Esophagus squamous epithelium (tissue), 5 donors: ENCODE data around the gene TIMM17A. TPM values are rescaled to one million over a fixed set of nuclear protein-coding genes. Genes with fewer than 3 reads are reported as not detected.

ENCODE experiments used
- DNase-seq: peaks from one replicate; lab custom pipeline; 2025; lab: John Stamatoyannopoulos, UW
- H3K27ac ChIP-seq, 4 donors: fragments of 200-600 bp; sonication (generic); one replicate each; pipeline ENCODE4 v1.5.1; 2016 to 2019; ENCODE audit warnings: mild to moderate bottlenecking in 1 of 4
- H3K27me3 ChIP-seq, 4 donors: fragments of 200-600 bp; sonication (generic); 1 replicate in 3 of 4; 2 replicates in 1 of 4; pipeline versions ENCODE4 v1.5.1 to v1.6.0; 2017 to 2021; ENCODE audit warnings: antibody characterized with exemption in 1 of 4
- H3K36me3 ChIP-seq, 3 donors: fragments of 200-600 bp; sonication (generic); one replicate each; pipeline ENCODE4 v1.5.1; 2016 to 2019
- H3K4me1 ChIP-seq, 3 donors: fragments of 200-600 bp; sonication (generic); one replicate each; pipeline ENCODE4 v1.5.1; 2017 to 2019
- H3K4me3 ChIP-seq, 4 donors: fragments of 200-600 bp; sonication (generic); 1 replicate in 3 of 4; 2 replicates in 1 of 4; pipeline ENCODE4 v1.5.1; 2016 to 2019; ENCODE audit warnings: mild to moderate bottlenecking in 2 of 4, moderate library complexity in 1 of 4
- H3K9me3 ChIP-seq, 3 donors: fragments of 200-600 bp; sonication (generic); one replicate each; pipeline ENCODE4 v1.5.1; 2016 to 2019
- POLR2A ChIP-seq, 4 donors: fragments of 450-650 bp; IDR thresholded peaks; one replicate each; pipeline ENCODE4 v1.6.1; 2017; ENCODE audit warnings: antibody characterized with exemption in 4 of 4, mild to moderate bottlenecking in 4 of 4, moderate library complexity in 3 of 4
- WGBS, 2 donors: methylation state at CpG; one replicate each; pipeline ENCODE4 v1.1.5; 2018; 5-methylcytosine and 5-hydroxymethylcytosine counted together
- intact Hi-C: fragments of 100-400 bp; cut with DNase I; formaldehyde crosslinking; loops from one replicate; pipeline ENCODE4 v1.15.0; 2022
- total RNA-seq, 4 donors: library from RNA; depleted of rRNA; stranded (reverse); fragments of >200 nt; gene quantifications; one replicate each; pipeline ENCODE4 v1.1.0, GENCODE V29; 2016
- TF ChIP-seq, protein P1 (sequence below), 6 experiments: fragments of 450-650 bp in 4 of 6; fragments of 200-600 bp in 2 of 6; sonication (generic) in 2 of 6; IDR thresholded peaks; one replicate each; pipeline ENCODE4 v1.5.1; 2016 to 2019; ENCODE audit warnings: antibody characterized with exemption in 6 of 6, mild to moderate bottlenecking in 4 of 6, moderate library complexity in 4 of 6
- donor health status: DM: yes; HTN: yes; CAD: no.

The TIMM17A gene
- total RNA-seq, 4 donors from 2014 or later = 18.7 to 44.6 (median 34.6) TPM

DNA sequence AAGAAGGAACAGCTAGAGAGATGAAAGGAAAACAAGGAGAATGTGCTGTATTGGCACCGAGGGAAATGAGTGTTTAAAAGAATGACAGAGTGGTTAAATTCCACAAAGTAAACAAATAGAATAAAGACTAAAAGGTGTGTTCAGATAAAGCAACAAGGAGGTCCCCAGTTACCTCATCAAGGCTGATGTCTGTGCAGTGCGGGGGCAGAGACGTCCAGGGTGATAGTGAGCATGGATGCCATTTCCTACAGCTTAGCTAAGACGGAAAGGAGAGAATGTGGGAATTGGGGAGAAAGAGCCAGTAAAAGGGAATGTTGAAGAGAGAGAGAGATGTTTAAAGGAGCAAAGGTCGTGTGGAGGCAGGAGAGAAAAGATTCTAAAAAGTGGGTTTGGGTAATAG, 24.5 kb upstream of the TIMM17A start:
- WGBS, 2 donors = 50 to 56% methylated on average over 5 of the region's 5 CpGs
- Histone ChIP-seq H3K4me3 (no peak overlapping the region), H3K27ac (peak overlapping the region in 3 of 4 donors; percentile 8 to 55 (median 30)), H3K27me3 (no peaks in the 10 kb centered on the region), H3K9me3 (no peaks in the 10 kb centered on the region), H3K4me1 (peaks cover 0 to 44% (median 7%) of the 10 kb centered on the region in 3 donors), H3K36me3 (no peaks in the 10 kb centered on the region)
- no peak for DNase-seq
- intact Hi-C loops = no loop called here
- TF ChIP-seq POLR2A (IDR thresholded peaks at IDR 0.05) = no peak
- TF ChIP-seq, protein P1, sequence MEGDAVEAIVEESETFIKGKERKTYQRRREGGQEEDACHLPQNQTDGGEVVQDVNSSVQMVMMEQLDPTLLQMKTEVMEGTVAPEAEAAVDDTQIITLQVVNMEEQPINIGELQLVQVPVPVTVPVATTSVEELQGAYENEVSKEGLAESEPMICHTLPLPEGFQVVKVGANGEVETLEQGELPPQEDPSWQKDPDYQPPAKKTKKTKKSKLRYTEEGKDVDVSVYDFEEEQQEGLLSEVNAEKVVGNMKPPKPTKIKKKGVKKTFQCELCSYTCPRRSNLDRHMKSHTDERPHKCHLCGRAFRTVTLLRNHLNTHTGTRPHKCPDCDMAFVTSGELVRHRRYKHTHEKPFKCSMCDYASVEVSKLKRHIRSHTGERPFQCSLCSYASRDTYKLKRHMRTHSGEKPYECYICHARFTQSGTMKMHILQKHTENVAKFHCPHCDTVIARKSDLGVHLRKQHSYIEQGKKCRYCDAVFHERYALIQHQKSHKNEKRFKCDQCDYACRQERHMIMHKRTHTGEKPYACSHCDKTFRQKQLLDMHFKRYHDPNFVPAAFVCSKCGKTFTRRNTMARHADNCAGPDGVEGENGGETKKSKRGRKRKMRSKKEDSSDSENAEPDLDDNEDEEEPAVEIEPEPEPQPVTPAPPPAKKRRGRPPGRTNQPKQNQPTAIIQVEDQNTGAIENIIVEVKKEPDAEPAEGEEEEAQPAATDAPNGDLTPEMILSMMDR (IDR thresholded peaks at IDR 0.05) = no peak

DNA sequence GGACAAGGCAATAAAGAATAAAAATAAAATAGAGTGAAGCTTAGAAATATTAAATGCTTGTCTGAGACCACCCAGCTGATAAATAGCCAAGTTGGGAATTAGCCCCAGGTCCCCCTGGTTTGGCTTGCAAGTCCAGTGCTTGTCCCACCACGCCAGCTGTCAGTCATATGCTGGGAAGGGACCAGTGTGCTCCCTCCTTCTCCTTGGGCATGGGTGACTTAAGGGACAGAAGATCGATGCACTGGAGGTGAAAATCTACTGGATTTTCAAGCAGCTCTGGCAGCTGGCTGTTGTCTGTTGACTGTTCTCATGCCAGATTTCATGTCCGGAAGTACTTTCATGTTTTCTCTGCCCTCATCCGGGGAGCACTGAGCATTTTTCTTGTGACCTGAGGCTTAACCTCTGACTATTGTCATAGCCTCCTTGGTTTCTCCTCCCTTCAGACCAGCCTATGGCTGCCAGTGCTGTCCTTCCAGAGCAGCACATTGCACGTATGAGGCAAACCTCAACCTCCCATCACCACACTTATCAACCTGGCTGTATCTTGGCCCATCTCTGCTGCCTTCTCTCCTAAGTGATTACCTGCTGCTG, 21.4 kb upstream of the TIMM17A start:
- peaks cover 0 to 55% (median 7%) of the 10 kb centered on the region in 3 donors for H3K4me1 ChIP-seq
- no peaks in the 10 kb centered on the region for H3K36me3 ChIP-seq
- TF ChIP-seq, protein P1 (IDR thresholded peaks at IDR 0.05) = no peak
- no peak for TF ChIP-seq POLR2A (IDR thresholded peaks at IDR 0.05)
- H3K27ac ChIP-seq = peak overlapping the region in 3 of 4 donors; percentile 41 to 72 (median 63)
- no peaks in the 10 kb centered on the region for H3K27me3 ChIP-seq
- no peak overlapping the region for H3K4me3 ChIP-seq
- WGBS, 2 donors = 36 to 40% methylated on average over 5 of the region's 5 CpGs
- no peak for DNase-seq
- no peaks in the 10 kb centered on the region for H3K9me3 ChIP-seq
- intact Hi-C loops = no loop called here

DNA sequence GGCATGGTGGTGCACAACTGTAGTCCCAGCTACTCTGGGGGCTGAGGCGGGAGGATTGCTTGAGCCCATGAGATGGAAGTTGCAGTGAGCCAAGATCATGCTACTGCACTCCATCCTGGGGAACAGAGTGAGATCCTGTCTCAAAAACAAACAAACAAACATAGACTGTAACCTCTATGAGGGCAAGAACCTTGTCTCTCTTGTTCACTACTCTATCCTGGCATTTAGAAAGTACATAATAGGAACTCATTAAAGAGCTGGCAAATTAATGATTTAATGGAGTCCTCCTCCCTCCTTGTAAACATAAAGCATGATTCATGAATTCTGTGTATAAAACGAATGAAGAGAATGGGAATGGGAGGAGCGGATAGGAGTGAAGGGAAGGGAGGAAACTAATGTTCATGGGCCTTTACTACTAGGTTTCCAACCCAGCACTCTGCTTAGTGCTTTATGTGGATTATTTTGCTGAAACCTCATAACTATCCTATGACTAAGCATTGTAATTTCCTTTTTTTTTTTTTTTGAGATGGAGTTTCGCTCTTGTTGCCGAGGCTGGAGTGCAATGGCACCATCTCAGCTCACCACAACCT, 17.6 kb upstream of the TIMM17A start:
- 37 to 50% methylated on average over 5 of the region's 5 CpGs for WGBS, 2 donors
- no peak for TF ChIP-seq POLR2A (IDR thresholded peaks at IDR 0.05)
- TF ChIP-seq, protein P1 (IDR thresholded peaks at IDR 0.05) = no peak
- peak overlapping the region; percentile 10 to 92 (median 83) for H3K27ac ChIP-seq

DNA sequence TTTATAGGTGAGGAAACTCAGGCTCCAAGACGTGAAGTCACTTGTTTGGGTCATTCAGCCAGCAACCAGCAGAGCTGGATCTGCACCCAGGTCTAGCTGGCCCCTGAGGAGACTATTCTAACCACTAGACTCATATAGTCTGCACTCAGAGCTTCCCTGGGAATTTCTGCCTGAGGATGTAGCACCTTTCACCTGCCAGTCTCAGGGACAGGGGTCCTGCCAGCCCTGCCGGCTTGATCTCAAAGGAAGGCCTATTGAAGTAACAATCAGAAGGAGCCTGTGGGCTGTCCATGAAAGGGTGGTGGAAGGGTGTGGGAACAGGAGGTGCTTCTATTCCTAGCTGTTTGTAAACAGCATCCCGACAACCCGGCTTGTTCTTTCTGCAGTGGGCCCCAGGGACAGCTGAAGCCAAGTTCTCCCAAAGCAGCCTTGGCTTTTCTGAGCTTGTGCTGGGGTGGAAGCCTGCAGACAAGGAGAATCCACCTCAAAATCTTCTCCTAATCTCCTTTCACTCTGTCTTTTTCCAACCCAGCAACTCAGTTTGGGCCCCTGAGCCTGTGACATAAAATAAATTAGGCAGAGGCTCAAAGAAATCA, 16.8 kb upstream of the TIMM17A start:
- TF ChIP-seq POLR2A (IDR thresholded peaks at IDR 0.05) = no peak
- TF ChIP-seq, protein P1 (IDR thresholded peaks at IDR 0.05) = no peak
- intact Hi-C loops = no loop called here
- Histone ChIP-seq H3K27ac (peak overlapping the region; percentile 10 to 92 (median 83)), H3K4me3 (peak overlapping the region in 2 of 4 donors; percentile 4 to 28), H3K4me1 (peaks cover 0 to 63% (median 0%) of the 10 kb centered on the region in 3 donors), H3K36me3 (no peaks in the 10 kb centered on the region), H3K9me3 (no peaks in the 10 kb centered on the region), H3K27me3 (peaks cover 0 to 4% (median 0%) of the 10 kb centered on the region in 4 donors)
- WGBS, 2 donors = 52 to 59% methylated on average over 2 to 3 of the region's 4 CpGs
- DNase-seq = no peak

More for the DNA sequence above, 17.6 kb upstream of the TIMM17A start:
- Histone ChIP-seq H3K4me3 (peak overlapping the region in 1 of 4 donors; percentile 28), H3K9me3 (no peaks in the 10 kb centered on the region), H3K36me3 (no peaks in the 10 kb centered on the region), H3K4me1 (peaks cover 0 to 63% (median 0%) of the 10 kb centered on the region in 3 donors), H3K27me3 (no peaks in the 10 kb centered on the region)
- no peak for DNase-seq
- intact Hi-C loops = no loop called here

DNA sequence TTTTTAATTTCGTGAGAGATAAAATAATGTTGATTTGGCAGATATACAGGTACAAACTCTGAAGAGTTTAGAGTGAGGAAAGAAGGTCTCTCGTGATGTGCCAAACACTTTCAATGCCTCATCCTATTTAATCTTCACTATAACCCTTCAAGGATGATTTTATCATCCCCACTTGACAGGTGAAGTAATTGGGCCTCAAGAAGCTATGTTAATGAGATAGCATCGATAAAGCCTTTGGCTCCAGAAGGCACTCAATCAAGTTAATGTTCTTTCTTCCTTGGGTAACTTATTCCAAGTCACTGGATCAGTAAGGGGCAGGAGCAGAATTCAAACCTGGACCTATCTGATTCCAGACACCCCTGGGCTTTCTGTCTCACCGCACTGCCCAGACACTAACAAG, 16.2 kb upstream of the TIMM17A start:
- intact Hi-C loops = no loop called here
- H3K27me3 ChIP-seq = peaks cover 0 to 10% (median 0%) of the 10 kb centered on the region in 4 donors
- no peaks in the 10 kb centered on the region for H3K36me3 ChIP-seq
- no peaks in the 10 kb centered on the region for H3K9me3 ChIP-seq
- DNase-seq = no peak
- H3K4me1 ChIP-seq = peaks cover 0 to 58% (median 0%) of the 10 kb centered on the region in 3 donors
- no peak for TF ChIP-seq POLR2A (IDR thresholded peaks at IDR 0.05)
- TF ChIP-seq, protein P1 (IDR thresholded peaks at IDR 0.05) = no peak
- 62 to 65% methylated on average over 4 of the region's 4 CpGs for WGBS, 2 donors
- H3K27ac ChIP-seq = peak overlapping the region in 3 of 4 donors; percentile 72 to 92 (median 83)
- H3K4me3 ChIP-seq = peak overlapping the region in 2 of 4 donors; percentile 24 to 55
